Measurements from ENCODE around the gene NR1H3. TPM values are rescaled to one million over a fixed set of nuclear protein-coding genes. Genes with fewer than 3 reads are reported as not detected.

Gene NR1H3
- total and polyA plus RNA-seq, 2 of the 4 experiments (the other 2 are of a cell fraction) = 9.1 to 13.6 TPM

DNA sequence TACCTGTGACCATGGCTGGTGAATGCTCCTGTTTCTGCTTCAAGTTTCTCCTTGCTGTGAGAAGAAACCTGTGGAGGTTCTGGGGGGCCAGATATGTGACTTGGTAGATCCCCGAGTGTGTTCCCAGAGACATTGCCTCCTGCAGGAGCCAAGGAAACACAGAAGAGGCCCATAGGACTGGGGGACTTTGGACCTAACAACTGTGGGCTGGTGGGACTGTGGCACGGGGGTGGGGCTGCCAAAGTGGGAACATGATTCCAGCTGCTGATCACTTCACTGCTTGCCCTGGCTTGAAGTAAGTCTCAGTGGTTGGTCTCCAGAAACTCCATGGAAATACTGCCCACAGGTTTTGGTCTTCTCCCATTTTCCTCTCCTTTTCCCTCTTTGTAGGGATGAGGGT is 4.1 kb upstream of the NR1H3 start:
- H2AFZ ChIP-seq (replicated peaks; ENCODE audit: low read length, poor library complexity) = no peak overlapping the region
- H3K23ac ChIP-seq (ENCODE audit: low read depth, low read length) = 0 out of 2 replicates have a peak overlapping the region, but pooled peaks have one; percentile 1
- H2AK5ac ChIP-seq (ENCODE audit: low read depth, low read length) = peak overlapping the region; percentile 59
- no peak overlapping the region for H2BK5ac ChIP-seq (ENCODE audit: low read depth, low read length, poor library complexity, severe bottlenecking)
- H3K36me3 ChIP-seq (ENCODE audit: control insufficient read depth, insufficient read depth, low read length) = no peaks in the 10 kb centered on the region
- peak overlapping the region; percentile 91; the same call in 1 of the 3 replicates for H2BK15ac ChIP-seq (ENCODE audit: low read depth, low read length)
- no peaks in the 10 kb centered on the region for H4K20me1 ChIP-seq (ENCODE audit: insufficient read depth, low read length)
- POLR2A ChIA-PET (ENCODE audit: unreplicated experiment) = no interaction called here
- dilution Hi-C loops (cut with HindIII; ENCODE audit: low sequenced_read_pairs, unreplicated experiment) (no loop called here), intact Hi-C loops (cut with micrococcal nuclease) (no loop called here), in situ Hi-C loops (cut with MboI; ENCODE audit: low sequenced_read_pairs) (no loop called here)
- no CpG with 5 or more reads among the region's 2 CpGs for WGBS, 2 experiments (ENCODE audit: extremely low coverage in 2 of 2, insufficient read length in 1 of 2)
- no peaks in the 10 kb centered on the region for H3K27me3 ChIP-seq (ENCODE audit: control insufficient read depth, insufficient read depth, low read length)
- H3K14ac ChIP-seq (replicated peaks; ENCODE audit: low read depth, low read length) = no peak overlapping the region; the same call in 1 of the 2 replicates
- TF ChIP-seq RCOR1 (IDR thresholded peaks at IDR 0.05; ENCODE audit: insufficient replicate concordance, low read length) = no peak
- TF ChIP-seq CEBPB (IDR thresholded peaks at IDR 0.05; ENCODE audit: low read depth, low read length) = no peak
- no peak for TF ChIP-seq RAD21 (IDR thresholded peaks at IDR 0.05; ENCODE audit: low read length)
- TF ChIP-seq MAFK (IDR thresholded peaks at IDR 0.05; ENCODE audit: low read depth, low read length) = no peak
- TF ChIP-seq, protein P1, sequence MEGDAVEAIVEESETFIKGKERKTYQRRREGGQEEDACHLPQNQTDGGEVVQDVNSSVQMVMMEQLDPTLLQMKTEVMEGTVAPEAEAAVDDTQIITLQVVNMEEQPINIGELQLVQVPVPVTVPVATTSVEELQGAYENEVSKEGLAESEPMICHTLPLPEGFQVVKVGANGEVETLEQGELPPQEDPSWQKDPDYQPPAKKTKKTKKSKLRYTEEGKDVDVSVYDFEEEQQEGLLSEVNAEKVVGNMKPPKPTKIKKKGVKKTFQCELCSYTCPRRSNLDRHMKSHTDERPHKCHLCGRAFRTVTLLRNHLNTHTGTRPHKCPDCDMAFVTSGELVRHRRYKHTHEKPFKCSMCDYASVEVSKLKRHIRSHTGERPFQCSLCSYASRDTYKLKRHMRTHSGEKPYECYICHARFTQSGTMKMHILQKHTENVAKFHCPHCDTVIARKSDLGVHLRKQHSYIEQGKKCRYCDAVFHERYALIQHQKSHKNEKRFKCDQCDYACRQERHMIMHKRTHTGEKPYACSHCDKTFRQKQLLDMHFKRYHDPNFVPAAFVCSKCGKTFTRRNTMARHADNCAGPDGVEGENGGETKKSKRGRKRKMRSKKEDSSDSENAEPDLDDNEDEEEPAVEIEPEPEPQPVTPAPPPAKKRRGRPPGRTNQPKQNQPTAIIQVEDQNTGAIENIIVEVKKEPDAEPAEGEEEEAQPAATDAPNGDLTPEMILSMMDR (conservative IDR thresholded peaks at IDR 0.05; ENCODE audit: low read depth, low read length) = no peak
- TF ChIP-seq MAZ (IDR thresholded peaks at IDR 0.05; ENCODE audit: borderline replicate concordance, low read depth, low read length) = no peak
- TF ChIP-seq MXI1 (IDR thresholded peaks at IDR 0.05; ENCODE audit: borderline replicate concordance, low read depth, low read length) = no peak
- TF ChIP-seq, protein P2, sequence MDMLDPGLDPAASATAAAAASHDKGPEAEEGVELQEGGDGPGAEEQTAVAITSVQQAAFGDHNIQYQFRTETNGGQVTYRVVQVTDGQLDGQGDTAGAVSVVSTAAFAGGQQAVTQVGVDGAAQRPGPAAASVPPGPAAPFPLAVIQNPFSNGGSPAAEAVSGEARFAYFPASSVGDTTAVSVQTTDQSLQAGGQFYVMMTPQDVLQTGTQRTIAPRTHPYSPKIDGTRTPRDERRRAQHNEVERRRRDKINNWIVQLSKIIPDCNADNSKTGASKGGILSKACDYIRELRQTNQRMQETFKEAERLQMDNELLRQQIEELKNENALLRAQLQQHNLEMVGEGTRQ (IDR thresholded peaks at IDR 0.05; ENCODE audit: low read depth, low read length) = no peak
- TF ChIP-seq BHLHE40 (IDR thresholded peaks at IDR 0.05; ENCODE audit: low read depth, low read length) = no peak
- no peak for TF ChIP-seq RFX5 (IDR thresholded peaks at IDR 0.05; ENCODE audit: low read depth, low read length)
- TF ChIP-seq CHD1 (IDR thresholded peaks at IDR 0.05; ENCODE audit: low read depth, low read length) = no peak
- no peak for TF ChIP-seq SMC3 (IDR thresholded peaks at IDR 0.05; ENCODE audit: low read depth, low read length)
- no peak for TF ChIP-seq NFE2L2 (IDR thresholded peaks at IDR 0.05; ENCODE audit: low read depth, low read length)
- TF ChIP-seq POLR2A (IDR thresholded peaks at IDR 0.05; ENCODE audit: low read depth, low read length) = no peak
- TF ChIP-seq FOS (IDR thresholded peaks at IDR 0.05; ENCODE audit: low read depth, low read length) = no peak
- TF ChIP-seq, protein P3, sequence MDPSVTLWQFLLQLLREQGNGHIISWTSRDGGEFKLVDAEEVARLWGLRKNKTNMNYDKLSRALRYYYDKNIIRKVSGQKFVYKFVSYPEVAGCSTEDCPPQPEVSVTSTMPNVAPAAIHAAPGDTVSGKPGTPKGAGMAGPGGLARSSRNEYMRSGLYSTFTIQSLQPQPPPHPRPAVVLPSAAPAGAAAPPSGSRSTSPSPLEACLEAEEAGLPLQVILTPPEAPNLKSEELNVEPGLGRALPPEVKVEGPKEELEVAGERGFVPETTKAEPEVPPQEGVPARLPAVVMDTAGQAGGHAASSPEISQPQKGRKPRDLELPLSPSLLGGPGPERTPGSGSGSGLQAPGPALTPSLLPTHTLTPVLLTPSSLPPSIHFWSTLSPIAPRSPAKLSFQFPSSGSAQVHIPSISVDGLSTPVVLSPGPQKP (IDR thresholded peaks at IDR 0.05; ENCODE audit: borderline replicate concordance, low read depth, low read length) = no peak
- no peak overlapping the region; the same call in 1 of the 2 replicates for H3K9ac ChIP-seq (ENCODE audit: low read depth, low read length)
- H3K79me1 ChIP-seq (ENCODE audit: low read depth in 1 of 2, low read length in 2 of 2) = peaks cover 12 to 50% of the 10 kb centered on the region in 2 experiments
- peaks cover 25% of the 10 kb centered on the region for H3K4me1 ChIP-seq (ENCODE audit: control insufficient read depth, insufficient read depth, low read length)
- no TSS peak for BruUV-seq (replicated peaks)
- no peak overlapping the region for H2AK9ac ChIP-seq (replicated peaks; ENCODE audit: low read depth, low read length, poor library complexity)
- no peak overlapping the region for H3K4me3 ChIP-seq (ENCODE audit: insufficient read depth, low read depth, low read length)
- peak overlapping the region in 1 of 2 experiments; percentile 92; a peak in 2 of 4 replicates for H4K8ac ChIP-seq (ENCODE audit: low read depth in 2 of 2, low read length in 2 of 2)
- no peak for ATAC-seq (ENCODE audit: low read depth)
- CTCF ChIA-PET = no interaction called here
- H3K9me3 ChIP-seq (ENCODE audit: control insufficient read depth, insufficient read depth, low read length) = no peaks in the 10 kb centered on the region
- no peak overlapping the region for H2BK120ac ChIP-seq (ENCODE audit: low read depth, low read length)
- no peak for DNase-seq
- 0 out of 2 replicates have a peak overlapping the region, but pooled peaks have one; percentile 11 for H2BK20ac ChIP-seq (ENCODE audit: low read depth, low read length)
- H3K9me1 ChIP-seq (ENCODE audit: insufficient read depth, low read length) = peaks cover 13% of the 10 kb centered on the region
- peak overlapping the region; percentile 55; the same call in 1 of the 2 replicates for H4K91ac ChIP-seq (ENCODE audit: insufficient read depth, low read depth, low read length)
- no peak overlapping the region for H3K18ac ChIP-seq (ENCODE audit: low read depth, low read length)
- H4K5ac ChIP-seq (ENCODE audit: low read depth, low read length) = no peak overlapping the region; the same call in 1 of the 2 replicates
- peak overlapping the region; percentile 84 for H3K4ac ChIP-seq (ENCODE audit: low read depth, low read length)
- H3K27ac ChIP-seq (ENCODE audit: insufficient read depth, low read length) = no peak overlapping the region
- H3K56ac ChIP-seq (ENCODE audit: extremely low read depth, insufficient read depth, low read length) = no peak overlapping the region
- H3K4me2 ChIP-seq (ENCODE audit: low read depth, low read length) = no peak overlapping the region
